Activated B cell treated with CpG ODN at 0.5 μM for 24 hours (primary cell): ENCODE data around the gene HUS1B. TPM values are rescaled to one million over a fixed set of nuclear protein-coding genes. Genes with fewer than 3 reads are reported as not detected.

Experiments
- ATAC-seq: fragments of 200-7000 bp; cut with Tn5 transposase; one replicate; pipeline ENCODE4 v1.10.0; 2021; ENCODE audit warnings: low read depth, mild to moderate bottlenecking, moderate library complexity
- CTCF ChIA-PET: fragments of 350-600 bp; sonication (Branson Sonifier 250); formaldehyde crosslinking; loops from one replicate; lab custom pipeline; 2021; ENCODE audit warnings: antibody characterized with exemption; lab: Charles Lee
- POLR2A ChIA-PET: fragments of 350-600 bp; sonication (Branson Sonifier 250); formaldehyde crosslinking; loops from one replicate; lab custom pipeline; 2021; ENCODE audit warnings: antibody characterized with exemption; lab: Charles Lee
- DNase-seq: peaks from one replicate; pipeline ENCODE4 v3.0.0; 2022
- H3K27ac Mint-ChIP-seq: one replicate; pipeline ENCODE4 v1.8.0; 2020; ENCODE audit warnings: mixed read lengths
- H3K27me3 Mint-ChIP-seq: one replicate; pipeline ENCODE4 v1.8.0; 2021; ENCODE audit warnings: mixed read lengths
- H3K36me3 Mint-ChIP-seq: one replicate; pipeline ENCODE4 v1.8.0; 2021; ENCODE audit warnings: low read depth, mixed read lengths
- H3K4me1 Mint-ChIP-seq: one replicate; pipeline ENCODE4 v1.8.0; 2021; ENCODE audit warnings: mixed read lengths
- H3K4me3 Mint-ChIP-seq: one replicate; pipeline ENCODE4 v1.8.0; 2020; ENCODE audit warnings: mild to moderate bottlenecking, mixed read lengths
- H3K9me3 Mint-ChIP-seq: one replicate; pipeline ENCODE4 v1.8.0; 2020; ENCODE audit warnings: mixed read lengths
- CTCF ChIP-seq: fragments of 200-600 bp; IDR thresholded peaks from one replicate; pipeline ENCODE4 v1.8.0; 2022; ENCODE audit warnings: antibody characterized with exemption, mild to moderate bottlenecking
- intact Hi-C: fragments of 100-400 bp; cut with micrococcal nuclease; formaldehyde crosslinking; loops from one replicate; pipeline ENCODE4 v1.15.1; 2024
- total RNA-seq: library from RNA; stranded (reverse); gene quantifications from 2 replicates; pipeline ENCODE4 v1.2.3, GENCODE V29; 2022

Gene HUS1B
- total RNA-seq, 1 donor from 2014 or later: 2.7 TPM

DNA sequence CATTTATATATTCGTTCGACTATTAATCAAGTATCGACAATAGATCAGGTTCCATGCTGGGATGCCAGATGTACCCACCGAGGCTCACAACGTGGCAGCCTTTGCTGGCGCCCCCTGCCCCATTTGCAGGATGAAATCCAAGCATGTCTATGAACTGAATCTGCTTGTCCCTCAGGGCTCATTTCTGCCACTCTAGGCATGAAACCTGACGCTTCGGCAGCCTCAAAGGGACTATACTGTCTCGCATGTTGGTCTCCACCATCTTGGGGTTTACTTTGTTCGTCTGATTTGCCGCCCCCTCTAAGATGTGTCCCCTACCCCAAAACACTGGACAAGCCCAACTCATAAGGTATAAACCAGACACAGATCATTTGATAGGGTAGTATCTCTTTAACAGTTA is 36.7 kb downstream of the HUS1B start:
- DNase-seq: no peak
- Mint-ChIP-seq H3K4me3 (no peak overlapping the region), H3K27me3 (no peaks in the 10 kb centered on the region), H3K27ac (no peak overlapping the region), H3K9me3 (no peaks in the 10 kb centered on the region), H3K4me1 (no peaks in the 10 kb centered on the region), H3K36me3 (peaks cover 66% of the 10 kb centered on the region)
- intact Hi-C loops: no loop called here
- no peak for ATAC-seq
- ChIA-PET POLR2A (no interaction called here), CTCF (no interaction called here)
- TF ChIP-seq CTCF: no peak

DNA sequence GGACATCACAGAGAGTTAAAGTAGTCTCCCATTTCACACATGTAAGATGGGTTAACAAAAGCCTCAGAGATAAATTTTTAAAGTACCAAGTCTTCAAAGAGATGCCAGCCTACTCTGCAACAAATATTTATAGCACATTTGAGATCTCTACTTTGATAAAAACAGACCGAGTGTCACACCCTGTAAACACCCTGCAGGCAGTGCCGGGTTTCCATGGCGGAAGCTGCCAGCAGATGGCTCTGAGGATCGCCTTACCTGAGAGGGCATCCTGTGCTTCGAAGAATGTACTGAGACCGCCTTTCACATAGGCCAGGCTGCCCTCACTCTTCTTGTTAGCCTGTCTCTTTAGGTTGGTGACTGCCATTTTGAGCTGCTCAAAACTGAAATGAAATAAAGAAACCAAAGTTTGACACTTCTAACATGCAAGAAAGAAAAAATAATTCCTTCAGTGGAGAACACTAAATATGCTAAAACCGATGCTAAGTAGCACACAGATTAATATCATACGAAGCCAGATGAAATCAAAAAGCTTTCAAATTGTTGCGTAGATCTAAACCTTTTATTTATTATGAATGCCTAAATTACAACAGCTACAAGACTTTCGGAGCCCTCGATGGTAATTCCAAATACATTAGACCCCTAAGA is 39.3 kb downstream of the HUS1B start:
- Mint-ChIP-seq H3K36me3 (peaks cover 69% of the 10 kb centered on the region), H3K4me3 (no peak overlapping the region), H3K4me1 (no peaks in the 10 kb centered on the region), H3K27ac (no peak overlapping the region), H3K9me3 (no peaks in the 10 kb centered on the region), H3K27me3 (no peaks in the 10 kb centered on the region)
- DNase-seq: no peak
- CTCF ChIA-PET: interaction anchor here (0.8 kb wide), 1 partner anchor 780 kb away, joined by 5 read pairs; no protein-coding TSS in a partner anchor
- POLR2A ChIA-PET: no interaction called here
- intact Hi-C loops: no loop called here
- no peak for ATAC-seq
- TF ChIP-seq CTCF: no peak

- no peak overlapping the region for H3K4me3 Mint-ChIP-seq
- POLR2A ChIA-PET: no interaction called here
- H3K36me3 Mint-ChIP-seq: peaks cover 62% of the 10 kb centered on the region
- no peak overlapping the region for H3K27ac Mint-ChIP-seq
- no peaks in the 10 kb centered on the region for H3K9me3 Mint-ChIP-seq
- H3K4me1 Mint-ChIP-seq: peaks cover 13% of the 10 kb centered on the region
- CTCF ChIA-PET: no interaction called here
- intact Hi-C loops: no loop called here
- ATAC-seq (no peak), DNase-seq (no peak)
- no peak for TF ChIP-seq CTCF
- no peaks in the 10 kb centered on the region for H3K27me3 Mint-ChIP-seq
These were observed 42.9 kb downstream of the HUS1B start for GRCh38 chr6:613981-614380.

- TF ChIP-seq CTCF: no peak
- H3K4me3 Mint-ChIP-seq: no peak overlapping the region
- DNase-seq: no peak
- ATAC-seq: no peak
- H3K36me3 Mint-ChIP-seq: peaks cover 64% of the 10 kb centered on the region
- intact Hi-C loops: no loop called here
- no peaks in the 10 kb centered on the region for H3K9me3 Mint-ChIP-seq
- peaks cover 13% of the 10 kb centered on the region for H3K4me1 Mint-ChIP-seq
- no peak overlapping the region for H3K27ac Mint-ChIP-seq
- ChIA-PET POLR2A (no interaction called here), CTCF (interaction anchor here (0.6 kb wide), 1 partner anchor 16 kb away, joined by 3 read pairs; no protein-coding TSS in a partner anchor)
- H3K27me3 Mint-ChIP-seq: no peaks in the 10 kb centered on the region
These were observed 45.0 kb downstream of the HUS1B start for GRCh38 chr6:611928-612327.

- CTCF ChIA-PET: interaction anchor here (1.0 kb wide), 1 partner anchor 111 kb away, joined by 3 read pairs; no protein-coding TSS in a partner anchor
- H3K27me3 Mint-ChIP-seq: no peaks in the 10 kb centered on the region
- no peak for DNase-seq
- POLR2A ChIA-PET: no interaction called here
- intact Hi-C loops: no loop called here
- H3K27ac Mint-ChIP-seq: no peak overlapping the region
- peaks cover 1% of the 10 kb centered on the region for H3K9me3 Mint-ChIP-seq
- no peak for ATAC-seq
- peak overlapping the region; percentile 44 for H3K4me3 Mint-ChIP-seq
- peaks cover 70% of the 10 kb centered on the region for H3K36me3 Mint-ChIP-seq
- peaks cover 13% of the 10 kb centered on the region for H3K4me1 Mint-ChIP-seq
- no peak for TF ChIP-seq CTCF
These were observed 46.0 kb downstream of the HUS1B start for GRCh38 chr6:610882-611281.
